Neutrophil (primary cell): ENCODE results near the gene MARK4.

ENCODE experiments used
- H3K27ac ChIP-seq: fragments of 200-600 bp; sonication (generic); 2 replicates; pipeline ENCODE4 v1.5.1; 2016; ENCODE audit warnings: mild to moderate bottlenecking, moderate library complexity
- H3K27me3 ChIP-seq: fragments of 200-600 bp; sonication (generic); 2 replicates; pipeline ENCODE4 v1.6.0; 2016; ENCODE audit warnings: mild to moderate bottlenecking
- H3K36me3 ChIP-seq: fragments of 200-600 bp; sonication (generic); 2 replicates; pipeline ENCODE4 v1.5.1; 2017
- H3K4me1 ChIP-seq, 2 experiments: fragments of 200-600 bp in 1 of 2; sonication (generic) in 1 of 2; 1 replicate in 1 of 2; 2 replicates in 1 of 2; pipeline versions ENCODE4 v1.5.1 to v1.6.1; 2013 to 2016; ENCODE audit warnings: low read depth in 1 of 2, low read length in 1 of 2, mild to moderate bottlenecking in 1 of 2, moderate library complexity in 1 of 2; ENCODE audit not compliant: control insufficient read depth in 1 of 2, insufficient read depth in 1 of 2
- H3K4me3 ChIP-seq, 2 experiments: fragments of 200-600 bp in 1 of 2; sonication (generic) in 1 of 2; 1 replicate in 1 of 2; 2 replicates in 1 of 2; pipeline ENCODE4 v1.5.1; 2013 to 2016; ENCODE audit warnings: low read depth in 1 of 2, low read length in 1 of 2, mild to moderate bottlenecking in 1 of 2, moderate library complexity in 1 of 2
- H3K9me3 ChIP-seq: fragments of 200-600 bp; sonication (generic); 2 replicates; pipeline ENCODE4 v1.5.1; 2016
- CTCF ChIP-seq: fragments of 200-600 bp; sonication (generic); IDR thresholded peaks from 2 replicates; pipeline ENCODE4 v1.5.1; 2016; ENCODE audit warnings: antibody characterized with exemption

The MARK4 gene

GRCh38 chr19:45256836-45257235, 5.8 kb downstream of the MARK4 start:
- H3K4me3 ChIP-seq = no peak overlapping the region
- H3K27me3 ChIP-seq = no peaks in the 10 kb centered on the region
- H3K9me3 ChIP-seq = no peaks in the 10 kb centered on the region
- H3K27ac ChIP-seq = no peak overlapping the region
- peaks cover 7% of the 10 kb centered on the region for H3K36me3 ChIP-seq
- peaks cover 9 to 10% of the 10 kb centered on the region in 2 experiments for H3K4me1 ChIP-seq
- TF ChIP-seq CTCF = no peak

DNA sequence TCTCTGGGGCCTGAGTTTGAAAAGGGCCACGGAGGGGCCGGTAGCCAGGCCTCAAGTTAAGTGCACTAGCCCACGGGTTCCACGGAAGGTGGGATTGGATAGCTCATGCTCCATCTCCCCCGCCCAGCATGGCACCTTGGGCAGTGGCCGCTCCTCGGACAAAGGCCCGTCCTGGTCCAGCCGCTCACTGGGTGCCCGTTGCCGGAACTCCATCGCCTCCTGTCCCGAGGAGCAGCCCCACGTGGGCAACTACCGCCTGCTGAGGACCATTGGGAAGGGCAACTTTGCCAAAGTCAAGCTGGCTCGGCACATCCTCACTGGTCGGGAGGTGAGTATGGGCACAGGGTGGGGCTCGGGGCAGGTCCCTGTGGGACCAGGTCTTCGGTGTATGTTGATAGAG, 7.8 kb downstream of the MARK4 start:
- Histone ChIP-seq H3K36me3 (peaks cover 7% of the 10 kb centered on the region), H3K4me3 (no peak overlapping the region), H3K27me3 (no peaks in the 10 kb centered on the region), H3K27ac (no peak overlapping the region), H3K4me1 (no peaks in the 10 kb centered on the region), H3K9me3 (no peaks in the 10 kb centered on the region)
- TF ChIP-seq CTCF = no peak

- no peak for TF ChIP-seq CTCF
- Histone ChIP-seq H3K9me3 (no peaks in the 10 kb centered on the region), H3K36me3 (peaks cover 26% of the 10 kb centered on the region), H3K4me3 (no peak overlapping the region), H3K27ac (no peak overlapping the region), H3K4me1 (no peaks in the 10 kb centered on the region), H3K27me3 (no peaks in the 10 kb centered on the region)
Measured at GRCh38 chr19:45262570-45262969, 11.5 kb downstream of the MARK4 start.

DNA sequence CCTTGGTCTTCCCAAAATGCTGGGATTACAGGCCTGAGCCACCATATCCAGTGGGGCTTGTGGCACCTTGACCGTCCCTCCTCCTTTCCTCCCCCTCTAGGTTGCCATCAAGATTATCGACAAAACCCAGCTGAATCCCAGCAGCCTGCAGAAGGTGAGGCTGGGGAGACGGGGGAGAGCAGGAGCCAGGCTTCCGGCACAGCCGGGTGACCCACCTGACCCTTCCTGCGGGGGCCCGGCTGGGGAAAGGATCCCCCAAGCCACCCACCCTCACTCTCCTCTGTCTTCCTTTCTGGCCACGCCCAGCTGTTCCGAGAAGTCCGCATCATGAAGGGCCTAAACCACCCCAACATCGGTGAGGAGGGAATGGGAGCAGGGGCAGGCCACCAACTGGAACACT, 11.9 kb downstream of the MARK4 start:
- Histone ChIP-seq H3K4me3 (no peak overlapping the region), H3K27me3 (no peaks in the 10 kb centered on the region), H3K9me3 (no peaks in the 10 kb centered on the region), H3K27ac (no peak overlapping the region), H3K36me3 (peaks cover 29% of the 10 kb centered on the region), H3K4me1 (no peaks in the 10 kb centered on the region)
- TF ChIP-seq CTCF = no peak

DNA sequence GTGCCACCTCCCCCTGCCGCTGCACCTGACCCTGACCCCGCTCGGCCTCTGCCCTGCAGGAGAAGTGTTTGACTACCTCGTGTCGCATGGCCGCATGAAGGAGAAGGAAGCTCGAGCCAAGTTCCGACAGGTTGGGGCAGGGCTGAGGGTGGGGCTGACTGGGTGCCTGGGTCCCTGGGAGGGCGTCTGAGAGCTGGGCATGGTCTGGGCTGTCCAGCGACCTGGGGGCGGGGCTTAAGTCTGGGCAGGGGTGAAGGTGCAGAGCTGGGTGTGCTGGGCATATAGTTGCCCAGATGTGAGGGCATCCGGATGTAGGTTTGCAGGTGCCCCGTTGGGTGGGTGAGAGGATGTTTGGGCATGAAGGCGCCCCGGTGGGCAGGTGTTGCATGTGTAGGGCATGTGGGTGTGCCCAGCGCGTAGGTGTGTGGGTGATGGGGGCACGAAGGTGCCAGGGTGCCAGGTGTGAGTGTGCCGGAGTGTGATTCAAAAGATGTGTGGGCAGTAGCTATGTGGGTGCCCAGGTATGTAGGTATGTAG, 13.8 kb downstream of the MARK4 start:
- Histone ChIP-seq H3K9me3 (no peaks in the 10 kb centered on the region), H3K4me3 (no peak overlapping the region), H3K4me1 (no peaks in the 10 kb centered on the region), H3K27ac (no peak overlapping the region), H3K36me3 (peaks cover 36% of the 10 kb centered on the region), H3K27me3 (no peaks in the 10 kb centered on the region)
- TF ChIP-seq CTCF = no peak

DNA sequence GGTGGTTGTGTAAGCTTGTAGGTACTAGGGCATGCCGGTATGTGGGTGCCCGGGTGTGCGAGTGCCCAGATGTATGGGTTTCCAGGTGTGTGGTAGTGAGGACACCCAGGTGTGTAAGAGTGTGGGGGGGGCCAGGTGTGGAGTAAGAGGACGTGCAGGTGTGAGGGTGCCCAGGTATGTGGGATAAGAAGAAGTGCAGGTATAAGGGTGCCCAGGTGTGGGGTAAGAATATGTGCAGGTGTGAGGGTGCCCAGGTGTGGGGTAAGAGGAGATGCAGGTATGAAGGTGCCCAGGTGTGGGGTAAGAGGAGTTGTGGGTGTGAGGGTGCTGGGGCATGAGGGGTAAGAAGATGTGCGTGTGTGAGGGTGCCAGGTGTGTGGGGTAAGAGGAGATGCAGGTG, 14.3 kb downstream of the MARK4 start:
- no peaks in the 10 kb centered on the region for H3K4me1 ChIP-seq
- H3K9me3 ChIP-seq = no peaks in the 10 kb centered on the region
- peaks cover 40% of the 10 kb centered on the region for H3K36me3 ChIP-seq
- no peak overlapping the region for H3K27ac ChIP-seq
- no peaks in the 10 kb centered on the region for H3K27me3 ChIP-seq
- no peak overlapping the region for H3K4me3 ChIP-seq
- no peak for TF ChIP-seq CTCF
